Epithelial cell of proximal tubule (primary cell): ENCODE measurements around the gene DLD. TPM values are rescaled to one million over a fixed set of nuclear protein-coding genes. Genes with fewer than 3 reads are reported as not detected.

Experiments
- DNase-seq: peaks from one replicate; pipeline ENCODE4 v3.0.0-alpha.2; 2011; ENCODE audit warnings: low read depth
- H3K4me3 ChIP-seq: 2 replicates; pipeline ENCODE4 v1.5.1; 2011; ENCODE audit warnings: low read depth, mild to moderate bottlenecking, low read length
- total RNA-seq: library from RNA; depleted of rRNA; stranded (reverse); fragments of >200 nt; gene quantifications from 2 replicates; pipeline ENCODE4 v1.2.3, GENCODE V29; 2015
- TF ChIP-seq, protein P1 (sequence below): conservative IDR thresholded peaks from 2 replicates; pipeline ENCODE4 v1.5.1; 2012; ENCODE audit warnings: low read depth, mild to moderate bottlenecking, low read length

DLD gene
- total RNA-seq, 1 donor from 2014 or later, result 54.4 TPM

DNA sequence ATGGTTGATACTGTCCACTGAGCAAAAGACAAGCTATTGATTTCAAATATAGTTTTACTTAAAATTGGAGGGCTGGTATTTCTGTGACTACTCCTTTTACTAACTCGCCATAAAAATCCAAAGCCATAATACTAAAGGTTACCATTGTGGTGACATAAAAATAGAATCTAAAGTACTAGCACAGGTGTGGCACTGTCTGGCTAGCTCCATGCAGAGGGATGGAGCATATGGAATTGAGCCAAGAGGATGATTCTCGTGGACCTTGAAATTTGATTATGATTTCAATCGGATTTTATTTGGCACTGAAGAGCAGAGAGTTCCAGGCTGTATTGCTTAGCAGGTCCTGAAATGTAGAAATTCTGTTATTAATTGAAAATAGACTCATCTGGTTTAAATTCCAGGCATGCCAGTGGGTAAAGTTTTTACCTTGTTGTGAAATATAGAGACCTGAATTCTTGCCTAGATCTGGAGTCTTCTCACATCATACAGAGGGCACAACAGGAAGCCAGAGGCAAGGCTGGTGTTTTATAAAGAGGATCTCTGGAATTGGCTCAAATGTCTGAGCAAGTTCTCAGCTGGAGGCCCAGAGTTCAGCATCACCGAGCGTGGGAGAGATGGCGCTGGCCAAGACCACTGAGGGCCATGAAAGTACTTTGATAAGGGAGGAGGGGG, 29.9 kb upstream of the DLD start:
- DNase-seq, result peak; percentile 71
- TF ChIP-seq, protein P1, sequence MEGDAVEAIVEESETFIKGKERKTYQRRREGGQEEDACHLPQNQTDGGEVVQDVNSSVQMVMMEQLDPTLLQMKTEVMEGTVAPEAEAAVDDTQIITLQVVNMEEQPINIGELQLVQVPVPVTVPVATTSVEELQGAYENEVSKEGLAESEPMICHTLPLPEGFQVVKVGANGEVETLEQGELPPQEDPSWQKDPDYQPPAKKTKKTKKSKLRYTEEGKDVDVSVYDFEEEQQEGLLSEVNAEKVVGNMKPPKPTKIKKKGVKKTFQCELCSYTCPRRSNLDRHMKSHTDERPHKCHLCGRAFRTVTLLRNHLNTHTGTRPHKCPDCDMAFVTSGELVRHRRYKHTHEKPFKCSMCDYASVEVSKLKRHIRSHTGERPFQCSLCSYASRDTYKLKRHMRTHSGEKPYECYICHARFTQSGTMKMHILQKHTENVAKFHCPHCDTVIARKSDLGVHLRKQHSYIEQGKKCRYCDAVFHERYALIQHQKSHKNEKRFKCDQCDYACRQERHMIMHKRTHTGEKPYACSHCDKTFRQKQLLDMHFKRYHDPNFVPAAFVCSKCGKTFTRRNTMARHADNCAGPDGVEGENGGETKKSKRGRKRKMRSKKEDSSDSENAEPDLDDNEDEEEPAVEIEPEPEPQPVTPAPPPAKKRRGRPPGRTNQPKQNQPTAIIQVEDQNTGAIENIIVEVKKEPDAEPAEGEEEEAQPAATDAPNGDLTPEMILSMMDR, result no peak

DNA sequence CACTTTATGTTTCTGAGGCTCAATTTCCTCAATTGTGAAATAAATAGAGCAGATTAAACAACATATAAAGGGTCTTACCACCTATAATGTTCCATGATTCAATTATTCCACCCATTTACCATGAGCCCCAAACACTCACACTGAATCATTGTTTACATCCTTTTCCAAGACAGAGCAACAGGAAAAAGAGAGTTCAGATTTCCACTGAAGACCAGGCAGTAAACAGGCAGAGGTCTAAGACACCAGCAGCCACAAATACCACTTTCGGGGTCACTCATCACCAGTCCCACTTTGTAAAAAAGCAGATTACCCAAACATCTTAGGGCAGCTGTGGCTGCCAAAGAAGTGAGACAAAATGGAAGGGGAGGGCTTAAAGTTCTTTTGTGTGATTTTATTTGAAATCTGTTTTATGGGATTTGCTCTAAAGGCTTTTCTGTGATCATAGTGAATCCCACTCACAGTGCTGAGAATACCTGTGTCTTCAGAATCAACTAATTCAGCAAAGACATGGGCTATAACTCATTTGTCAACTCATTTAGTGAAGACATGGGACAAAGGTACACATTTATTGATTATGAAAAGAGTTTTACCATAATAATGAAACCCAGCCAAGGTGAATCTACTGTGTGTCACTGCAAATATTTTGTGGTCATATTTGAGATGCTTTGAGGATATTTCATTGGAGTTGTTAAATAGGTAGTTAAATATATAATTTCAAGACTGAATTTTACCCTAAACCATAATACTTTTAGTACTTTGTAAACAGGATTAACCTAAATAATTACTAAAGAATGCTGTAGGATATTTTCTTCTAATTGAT, 24.8 kb upstream of the DLD start:
- TF ChIP-seq, protein P1, result no peak
- no peak overlapping the region for H3K4me3 ChIP-seq
- DNase-seq, result no peak

More for the DNA sequence above, 29.9 kb upstream of the DLD start:
- no peak overlapping the region for H3K4me3 ChIP-seq

DNA sequence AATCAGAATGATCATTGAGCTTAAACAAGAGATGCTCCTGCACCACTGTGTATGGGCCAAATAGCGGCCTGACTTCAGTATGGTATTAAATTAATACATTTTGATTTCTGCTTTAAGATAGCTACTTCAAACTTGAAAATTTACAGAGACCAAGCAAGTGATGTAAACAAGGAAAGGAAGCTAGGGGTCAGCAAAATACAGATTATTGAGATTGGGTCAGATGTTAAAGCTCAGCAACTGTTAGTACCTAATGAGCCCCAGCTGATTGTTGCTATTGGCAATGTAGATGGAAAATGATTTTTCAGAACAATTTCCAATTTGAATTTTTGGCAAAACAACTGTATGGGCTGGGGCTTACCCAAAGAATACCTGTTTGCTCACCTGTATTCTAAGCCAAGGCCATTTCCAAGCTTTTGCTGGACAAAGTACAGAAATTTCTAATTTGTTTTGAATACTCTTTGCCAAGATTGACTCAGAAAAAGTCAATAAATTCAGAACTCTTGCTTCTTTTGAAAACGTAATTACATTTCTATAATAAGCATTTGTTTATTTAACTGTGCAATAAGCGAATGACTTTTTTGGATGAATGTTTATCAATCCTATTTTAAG, 23.0 kb upstream of the DLD start:
- TF ChIP-seq, protein P1, result no peak

DNA sequence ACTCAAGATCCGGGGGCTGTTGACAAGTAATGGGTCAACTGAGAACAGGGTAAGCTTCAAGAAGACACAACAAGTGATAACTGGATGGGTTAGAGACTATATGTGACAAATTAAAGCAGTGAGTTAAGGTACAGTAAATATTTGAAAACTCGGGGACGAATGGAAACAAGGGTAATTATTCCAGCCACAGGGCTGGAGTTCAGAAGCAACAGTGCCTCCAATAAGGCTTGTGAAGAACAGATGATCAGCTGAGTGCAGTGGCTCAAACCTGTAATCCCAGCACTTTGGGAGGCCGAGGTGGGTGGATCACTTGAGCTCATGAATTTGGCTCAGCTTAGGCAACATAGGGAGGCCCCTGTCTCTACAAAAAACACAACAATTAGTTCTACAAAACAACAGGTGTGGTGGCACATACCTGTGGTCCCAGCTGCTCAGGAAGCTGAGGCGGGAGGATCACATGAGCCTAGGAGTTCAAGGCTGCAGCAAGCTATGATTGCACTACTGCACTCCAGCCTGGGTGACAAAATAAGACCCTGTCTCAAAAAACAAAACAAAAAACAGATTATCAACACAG, 20.5 kb upstream of the DLD start:
- H3K4me3 ChIP-seq, result no peak overlapping the region
- no peak for DNase-seq
- TF ChIP-seq, protein P1, result no peak

More for the DNA sequence above, 23.0 kb upstream of the DLD start:
- DNase-seq, result no peak
- H3K4me3 ChIP-seq, result no peak overlapping the region

DNA sequence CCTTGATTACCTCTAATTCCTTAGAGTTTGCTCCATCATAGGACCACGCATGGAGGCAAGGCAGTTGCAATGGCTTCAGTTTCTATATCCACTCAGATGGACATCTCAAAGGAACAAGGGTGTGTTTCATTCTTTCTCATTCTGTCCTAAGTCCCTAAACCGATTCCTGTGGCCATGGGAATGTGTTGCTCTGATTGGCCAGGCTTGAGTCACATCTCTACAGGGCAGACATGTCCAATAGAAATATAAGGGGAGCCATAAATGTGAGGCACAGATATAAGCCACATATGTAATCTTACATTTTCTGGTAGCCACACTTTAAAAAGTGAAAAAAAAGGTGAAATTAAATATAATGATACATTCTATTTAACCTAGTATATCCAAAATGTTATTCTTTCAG, 16.9 kb upstream of the DLD start:
- H3K4me3 ChIP-seq, result no peak overlapping the region
- TF ChIP-seq, protein P1, result no peak
- no peak for DNase-seq

DNA sequence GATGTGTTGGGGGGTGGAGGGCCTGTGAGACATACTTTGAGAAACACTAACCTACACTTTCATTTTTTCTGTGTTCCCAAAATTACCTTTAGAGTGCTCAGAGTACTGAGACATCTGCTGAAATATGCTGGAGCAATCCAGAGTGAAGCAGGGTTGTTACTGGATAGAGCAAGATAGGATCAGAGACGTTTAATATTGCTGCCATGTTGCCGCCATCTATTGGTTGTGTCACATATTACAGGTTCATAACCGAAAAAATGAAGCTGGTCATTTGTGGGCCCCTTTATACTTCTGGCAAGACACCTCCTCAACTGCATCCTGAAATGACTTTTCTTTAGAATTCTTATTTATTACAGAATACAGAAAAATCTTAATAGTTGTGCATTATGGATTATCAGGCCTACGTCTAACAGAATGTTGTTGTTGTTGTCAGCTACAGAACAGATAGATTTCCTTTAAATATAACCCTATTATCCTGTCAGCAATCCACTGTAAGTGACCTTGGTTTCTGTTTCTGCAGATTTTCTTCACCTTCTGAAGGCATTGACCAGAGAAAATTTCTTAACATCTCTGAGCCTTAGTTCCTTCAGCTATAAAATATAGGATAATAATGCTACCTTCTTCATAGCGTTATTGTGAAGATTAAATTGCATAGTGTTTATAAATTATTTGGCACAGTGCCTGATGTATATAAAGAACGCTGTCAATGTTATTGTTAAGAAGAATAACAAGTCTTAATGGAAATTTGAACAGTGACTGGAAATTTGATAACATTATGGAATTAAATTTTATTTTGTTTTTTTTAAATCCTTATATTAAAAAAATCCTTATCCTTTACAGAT, 16.2 kb upstream of the DLD start:
- DNase-seq, result no peak
- TF ChIP-seq, protein P1, result peak; percentile 80
- H3K4me3 ChIP-seq, result no peak overlapping the region
